OCI-LY3 (cell line): ENCODE results near the gene EPHB3.

Source experiments
- CTCF ChIP-seq: fragments of 200-600, 300-600 bp; sonication (generic); IDR thresholded peaks from 2 replicates; pipeline ENCODE4 v1.5.1; 2014; ENCODE audit warnings: antibody characterized with exemption, low read length, low read depth
- EZH2phosphoT487 ChIP-seq: fragments of 200-600 bp; shearing (Covaris generic); IDR thresholded peaks from 2 replicates; pipeline ENCODE4 v1.6.1; 2018; ENCODE audit warnings: antibody characterized with exemption, mixed run types, low read depth

DNA sequence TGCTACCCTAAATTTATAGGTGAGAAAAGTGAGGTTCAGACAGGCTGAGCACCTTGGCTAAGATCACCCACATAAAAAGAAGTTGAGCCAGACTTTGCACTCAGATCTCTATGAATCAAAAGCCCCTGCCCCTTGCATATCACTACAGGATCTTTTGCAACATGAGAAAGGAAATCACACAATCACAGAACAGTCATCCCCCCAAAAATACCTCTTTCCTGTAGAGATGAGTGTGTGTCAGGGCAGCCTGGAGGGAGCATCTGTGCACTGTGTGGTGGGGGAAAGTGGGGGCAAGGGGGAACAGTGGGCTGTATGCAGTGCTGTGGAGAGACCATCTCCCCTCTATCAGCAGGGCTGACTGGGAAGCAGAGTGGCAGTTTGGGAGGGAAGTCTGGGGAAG lies 46.6 kb downstream of the EPHB3 start:
- no peak for TF ChIP-seq CTCF
- TF ChIP-seq EZH2phosphoT487, result no peak
